HepG2 (cell line): Measurements from ENCODE around the gene TOR4A. TPM values are rescaled to one million over a fixed set of nuclear protein-coding genes. Genes with fewer than 3 reads are reported as not detected.

Experiments used
- BATF2 ChIP-seq: sonication (generic); formaldehyde crosslinking; IDR thresholded peaks from 2 replicates; pipeline ENCODE4 v1.8.0; 2022; ENCODE audit warnings: mild to moderate bottlenecking, missing genetic modification reagents, moderate library complexity
- CENPT ChIP-seq: sonication (generic); formaldehyde crosslinking; IDR thresholded peaks from 2 replicates; pipeline ENCODE4 v1.8.0; 2022; ENCODE audit warnings: low read depth, mild to moderate bottlenecking, moderate library complexity, missing genetic modification reagents
- ETS1 ChIP-seq: sonication (generic); formaldehyde crosslinking; IDR thresholded peaks from 2 replicates; pipeline ENCODE4 v1.4.0; 2020; ENCODE audit warnings: missing genetic modification reagents
- MATR3 ChIP-seq: sonication (generic); formaldehyde crosslinking; IDR thresholded peaks from 2 replicates; pipeline ENCODE4 v1.4.0; 2020; ENCODE audit warnings: missing genetic modification reagents
- REXO4 ChIP-seq: sonication (generic); formaldehyde crosslinking; IDR thresholded peaks from 2 replicates; pipeline ENCODE4 v1.8.0; 2022; ENCODE audit warnings: missing genetic modification reagents, mild to moderate bottlenecking, borderline replicate concordance
- SPEN ChIP-seq: sonication (generic); formaldehyde crosslinking; IDR thresholded peaks from 2 replicates; pipeline ENCODE4 v1.5.1; 2020; ENCODE audit warnings: low read depth, mild to moderate bottlenecking, missing genetic modification reagents
- ZBTB20 ChIP-seq: sonication (generic); formaldehyde crosslinking; IDR thresholded peaks from 2 replicates; pipeline ENCODE4 v1.8.1; 2023; ENCODE audit warnings: missing genetic modification reagents, low read depth, mild to moderate bottlenecking, borderline replicate concordance
- ZBTB37 ChIP-seq: sonication (generic); formaldehyde crosslinking; IDR thresholded peaks from 2 replicates; pipeline ENCODE4 v1.4.0; 2020; ENCODE audit warnings: mild to moderate bottlenecking, missing genetic modification reagents
- ZFP36L2 ChIP-seq: sonication (generic); formaldehyde crosslinking; IDR thresholded peaks from 2 replicates; pipeline ENCODE4 v1.4.0; 2020; ENCODE audit warnings: missing genetic modification reagents
- ZNF282 ChIP-seq: fragments of 450-650 bp; IDR thresholded peaks from 2 replicates; pipeline ENCODE4 v1.6.1; 2018; ENCODE audit not compliant: partially characterized antibody
- ZNF451 ChIP-seq: sonication (generic); formaldehyde crosslinking; IDR thresholded peaks from 2 replicates; pipeline ENCODE4 v1.5.0; 2020; ENCODE audit warnings: mild to moderate bottlenecking, missing genetic modification reagents
- ZNF790 ChIP-seq: sonication (generic); formaldehyde crosslinking; IDR thresholded peaks from 2 replicates; pipeline ENCODE4 v1.8.0; 2022; ENCODE audit warnings: missing genetic modification reagents, mild to moderate bottlenecking, borderline replicate concordance
- ZNF816 ChIP-seq: sonication (generic); formaldehyde crosslinking; IDR thresholded peaks from 2 replicates; pipeline ENCODE4 v1.8.0; 2022; ENCODE audit warnings: missing genetic modification reagents, mild to moderate bottlenecking, borderline replicate concordance
- polyA plus RNA-seq, 8 experiments: library from polyadenylated mRNA; depleted of rRNA in 3 of 8; stranded (reverse) in 7 of 8; unstranded in 1 of 8; fragments of >200 nt; fragmentation: Illumina TruSeq in 4 of 8; extraction: Trizol in 4 of 8; gene quantifications; 2 replicates each; pipeline versions ENCODE4 v1.2.1 to v1.2.3, GENCODE V29; 2011 to 2016; ENCODE audit warnings: low read depth in 4 of 8, missing spikeins in 1 of 8, mixed read lengths in 1 of 8; ENCODE audit not compliant: insufficient read depth in 1 of 8
- total RNA-seq, 5 experiments: library from RNA; depleted of rRNA; stranded (reverse); fragments of >200 nt; fragmentation: Illumina TruSeq; extraction: Trizol; gene quantifications; 2 replicates each; pipeline ENCODE4 v1.2.3, GENCODE V29; 2016; ENCODE audit warnings: low read depth in 1 of 5
- TF ChIP-seq, protein P1 (sequence below): sonication (generic); formaldehyde crosslinking; IDR thresholded peaks from 2 replicates; pipeline ENCODE4 v1.5.0; 2020; ENCODE audit warnings: mild to moderate bottlenecking, missing genetic modification reagents
- TF ChIP-seq, protein P2 (sequence below): sonication (generic); formaldehyde crosslinking; conservative IDR thresholded peaks from 2 replicates; pipeline ENCODE4 v1.4.0; 2020; ENCODE audit warnings: missing genetic modification reagents
- TF ChIP-seq, protein P3 (sequence below): IDR thresholded peaks from 2 replicates; pipeline ENCODE4 v1.6.1; 2016
- TF ChIP-seq, protein P4 (sequence below): IDR thresholded peaks from 2 replicates; pipeline ENCODE4 v1.6.1; 2016; ENCODE audit warnings: mild to moderate bottlenecking, missing biosample characterization, missing genetic modification reagents

TOR4A gene
- total and polyA plus RNA-seq, 2 of the 13 experiments (the other 11 are each of a cell fraction or from before 2014, with no cell fraction given), result 11.1 to 14.2 TPM

DNA sequence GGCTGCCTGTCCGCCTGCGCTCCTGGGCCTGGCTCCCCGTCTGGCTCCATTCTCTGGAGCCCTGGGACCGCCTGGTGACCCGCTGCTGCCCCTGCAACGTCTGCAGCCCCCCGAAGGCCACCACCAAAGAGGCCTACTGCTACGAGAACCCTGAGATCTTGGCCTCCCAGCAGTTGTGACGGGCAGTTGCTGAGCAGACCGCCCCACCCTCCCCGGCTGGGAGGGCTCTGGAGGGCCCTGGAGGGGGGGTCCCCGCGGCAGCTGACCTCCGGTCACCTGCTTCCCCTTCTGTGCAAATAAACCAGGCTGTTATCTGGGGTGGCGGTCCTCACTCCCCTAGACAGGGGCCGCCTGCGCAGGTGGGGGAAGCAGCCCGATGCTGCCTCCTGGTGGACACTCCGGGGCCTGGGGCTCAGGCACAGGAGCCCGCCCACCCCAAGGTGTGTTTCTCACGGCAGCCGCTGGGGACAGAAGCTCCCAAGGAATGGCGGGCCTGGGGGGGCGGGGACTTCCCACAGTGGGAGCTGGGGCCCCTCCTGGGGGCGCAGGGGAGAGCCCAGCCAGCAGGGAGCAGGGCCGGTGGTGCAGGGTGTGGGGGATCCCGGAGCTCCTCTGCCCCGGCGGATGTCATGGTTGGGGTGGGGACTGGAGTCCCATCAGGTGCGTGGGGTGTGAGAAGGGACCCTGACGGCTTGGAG is 41.1 kb upstream of the TOR4A start (continued):
- TF ChIP-seq, protein P1, sequence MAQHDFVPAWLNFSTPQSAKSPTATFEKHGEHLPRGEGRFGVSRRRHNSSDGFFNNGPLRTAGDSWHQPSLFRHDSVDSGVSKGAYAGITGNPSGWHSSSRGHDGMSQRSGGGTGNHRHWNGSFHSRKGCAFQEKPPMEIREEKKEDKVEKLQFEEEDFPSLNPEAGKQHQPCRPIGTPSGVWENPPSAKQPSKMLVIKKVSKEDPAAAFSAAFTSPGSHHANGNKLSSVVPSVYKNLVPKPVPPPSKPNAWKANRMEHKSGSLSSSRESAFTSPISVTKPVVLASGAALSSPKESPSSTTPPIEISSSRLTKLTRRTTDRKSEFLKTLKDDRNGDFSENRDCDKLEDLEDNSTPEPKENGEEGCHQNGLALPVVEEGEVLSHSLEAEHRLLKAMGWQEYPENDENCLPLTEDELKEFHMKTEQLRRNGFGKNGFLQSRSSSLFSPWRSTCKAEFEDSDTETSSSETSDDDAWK (CRISPR knock-in tag), result no peak
- peak; percentile 15; the same call in 1 of the 2 replicates for TF ChIP-seq ZNF451 (CRISPR knock-in tag)
- no peak for TF ChIP-seq ZNF790 (CRISPR knock-in tag)
- TF ChIP-seq, protein P2, sequence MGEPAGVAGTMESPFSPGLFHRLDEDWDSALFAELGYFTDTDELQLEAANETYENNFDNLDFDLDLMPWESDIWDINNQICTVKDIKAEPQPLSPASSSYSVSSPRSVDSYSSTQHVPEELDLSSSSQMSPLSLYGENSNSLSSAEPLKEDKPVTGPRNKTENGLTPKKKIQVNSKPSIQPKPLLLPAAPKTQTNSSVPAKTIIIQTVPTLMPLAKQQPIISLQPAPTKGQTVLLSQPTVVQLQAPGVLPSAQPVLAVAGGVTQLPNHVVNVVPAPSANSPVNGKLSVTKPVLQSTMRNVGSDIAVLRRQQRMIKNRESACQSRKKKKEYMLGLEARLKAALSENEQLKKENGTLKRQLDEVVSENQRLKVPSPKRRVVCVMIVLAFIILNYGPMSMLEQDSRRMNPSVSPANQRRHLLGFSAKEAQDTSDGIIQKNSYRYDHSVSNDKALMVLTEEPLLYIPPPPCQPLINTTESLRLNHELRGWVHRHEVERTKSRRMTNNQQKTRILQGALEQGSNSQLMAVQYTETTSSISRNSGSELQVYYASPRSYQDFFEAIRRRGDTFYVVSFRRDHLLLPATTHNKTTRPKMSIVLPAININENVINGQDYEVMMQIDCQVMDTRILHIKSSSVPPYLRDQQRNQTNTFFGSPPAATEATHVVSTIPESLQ (CRISPR knock-in tag), result no peak
- TF ChIP-seq ETS1, result no peak; the same call in 1 of the 2 replicates
- TF ChIP-seq REXO4 (CRISPR knock-in tag), result no peak
- TF ChIP-seq ZFP36L2 (CRISPR knock-in tag), result no peak
- no peak for TF ChIP-seq ZBTB37
- TF ChIP-seq MATR3 (CRISPR knock-in tag), result no peak
- TF ChIP-seq CENPT (CRISPR knock-in tag), result no peak
- TF ChIP-seq, protein P3, sequence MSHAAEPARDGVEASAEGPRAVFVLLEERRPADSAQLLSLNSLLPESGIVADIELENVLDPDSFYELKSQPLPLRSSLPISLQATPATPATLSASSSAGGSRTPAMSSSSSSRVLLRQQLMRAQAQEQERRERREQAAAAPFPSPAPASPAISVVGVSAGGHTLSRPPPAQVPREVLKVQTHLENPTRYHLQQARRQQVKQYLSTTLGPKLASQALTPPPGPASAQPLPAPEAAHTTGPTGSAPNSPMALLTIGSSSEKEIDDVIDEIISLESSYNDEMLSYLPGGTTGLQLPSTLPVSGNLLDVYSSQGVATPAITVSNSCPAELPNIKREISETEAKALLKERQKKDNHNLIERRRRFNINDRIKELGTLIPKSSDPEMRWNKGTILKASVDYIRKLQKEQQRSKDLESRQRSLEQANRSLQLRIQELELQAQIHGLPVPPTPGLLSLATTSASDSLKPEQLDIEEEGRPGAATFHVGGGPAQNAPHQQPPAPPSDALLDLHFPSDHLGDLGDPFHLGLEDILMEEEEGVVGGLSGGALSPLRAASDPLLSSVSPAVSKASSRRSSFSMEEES (CRISPR knock-in tag), result peak; percentile 97
- TF ChIP-seq ZBTB20 (CRISPR knock-in tag), result peak; percentile 75; the same call in 1 of the 2 replicates
- TF ChIP-seq ZNF816 (CRISPR knock-in tag), result peak; percentile 29; the same call in 1 of the 2 replicates
- TF ChIP-seq SPEN (CRISPR knock-in tag), result peak; percentile 73; the same call in 1 of the 2 replicates
- no peak for TF ChIP-seq ZNF282
- TF ChIP-seq, protein P4, sequence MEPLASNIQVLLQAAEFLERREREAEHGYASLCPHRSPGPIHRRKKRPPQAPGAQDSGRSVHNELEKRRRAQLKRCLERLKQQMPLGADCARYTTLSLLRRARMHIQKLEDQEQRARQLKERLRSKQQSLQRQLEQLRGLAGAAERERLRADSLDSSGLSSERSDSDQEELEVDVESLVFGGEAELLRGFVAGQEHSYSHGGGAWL (CRISPR knock-in tag), result no peak; the same call in 1 of the 2 replicates
- TF ChIP-seq BATF2 (CRISPR knock-in tag), result no peak; the same call in 1 of the 2 replicates
